GM19438 (cell line): Measurements from ENCODE around the gene PPP2R3B.
"Not testable (repeated sequence)": the region's sequence is repeated elsewhere in the genome, so short reads cannot be mapped to it uniquely, and the experiment has no call there.

Experiments used
- ATAC-seq: cut with Tn5 transposase; IDR thresholded peaks from one replicate; pipeline ENCODE4 v1.9.1; 2021; ENCODE audit warnings: low read depth; ENCODE audit not compliant: unreplicated experiment

The PPP2R3B gene

GRCh38 chrX:341541-342101, 45.1 kb downstream of the PPP2R3B start:
- ATAC-seq = no peak

- ATAC-seq = no peak
Measured at GRCh38 chrX:340641-341423, 45.9 kb downstream of the PPP2R3B start.

GRCh38 chrX:340121-340520, 46.6 kb downstream of the PPP2R3B start:
- ATAC-seq = no peak

- no peak for ATAC-seq
Measured at GRCh38 chrX:338836-339400, 47.8 kb downstream of the PPP2R3B start.

- ATAC-seq = no peak
Measured at GRCh38 chrX:338281-338835, 48.3 kb downstream of the PPP2R3B start.

GRCh38 chrX:337331-337831, 49.3 kb downstream of the PPP2R3B start:
- no peak for ATAC-seq

- no peak for ATAC-seq
Measured at GRCh38 chrX:336227-336626, 50.5 kb downstream of the PPP2R3B start.

GRCh38 chrX:335758-336155, 51.0 kb downstream of the PPP2R3B start:
- ATAC-seq = no peak

- no peak for ATAC-seq
Measured at GRCh38 chrX:334971-335757, 51.5 kb downstream of the PPP2R3B start.

- ATAC-seq = no peak
Measured at GRCh38 chrX:334331-334891, 52.3 kb downstream of the PPP2R3B start.

- no peak for ATAC-seq
Measured at GRCh38 chrX:333611-334311, 52.9 kb downstream of the PPP2R3B start.

- ATAC-seq = no peak
Measured at GRCh38 chrX:332916-333610, 53.6 kb downstream of the PPP2R3B start.

GRCh38 chrX:332496-332860, 54.2 kb downstream of the PPP2R3B start:
- no peak for ATAC-seq

- ATAC-seq = no peak
Measured at GRCh38 chrX:331825-332495, 54.7 kb downstream of the PPP2R3B start.

GRCh38 chrX:331151-331824, 55.4 kb downstream of the PPP2R3B start:
- ATAC-seq = no peak

GRCh38 chrX:330726-331150, 56.0 kb downstream of the PPP2R3B start:
- no peak for ATAC-seq

GRCh38 chrX:330141-330725, 56.5 kb downstream of the PPP2R3B start:
- ATAC-seq = not testable (repeated sequence)
